Gastroesophageal sphincter (tissue), 4 donors: ENCODE results near the gene EGFLAM. TPM values are rescaled to one million over a fixed set of nuclear protein-coding genes. Genes with fewer than 3 reads are reported as not detected.

Experiments
- ATAC-seq: fragments of 150-250 bp; one replicate; pipeline ENCODE4 v1.9.1; 2016; ENCODE audit warnings: mild to moderate bottlenecking, moderate library complexity
- H3K27ac ChIP-seq, 4 donors: fragments of 200-600 bp; sonication (generic) in 3 of 4; 1 replicate in 3 of 4; 2 replicates in 1 of 4; pipeline ENCODE4 v1.5.1; 2016 to 2019
- H3K27me3 ChIP-seq: fragments of 200-600 bp; sonication (generic); one replicate; pipeline ENCODE4 v1.5.1; 2019
- H3K36me3 ChIP-seq, 2 donors: fragments of 200-600 bp; sonication (generic); one replicate each; pipeline ENCODE4 v1.5.1; 2019; ENCODE audit warnings: control low read depth in 1 of 2
- H3K4me1 ChIP-seq, 3 donors: fragments of 200-600 bp; sonication (generic); 1 replicate in 2 of 3; 2 replicates in 1 of 3; pipeline ENCODE4 v1.5.1; 2016 to 2019; ENCODE audit warnings: control low read depth in 2 of 3
- H3K4me3 ChIP-seq, 2 donors: fragments of 200-600 bp; sonication (generic); one replicate each; pipeline ENCODE4 v1.5.1; 2019; ENCODE audit warnings: mild to moderate bottlenecking in 1 of 2, moderate library complexity in 1 of 2
- H3K9me3 ChIP-seq, 3 donors: fragments of 200-600 bp; sonication (generic); one replicate each; pipeline ENCODE4 v1.5.1; 2017 to 2019; ENCODE audit warnings: control low read depth in 2 of 3
- EP300 ChIP-seq: sonication (generic); formaldehyde crosslinking; IDR thresholded peaks from one replicate; pipeline ENCODE4 v1.6.1; 2017; ENCODE audit warnings: antibody characterized with exemption, mild to moderate bottlenecking
- POLR2A ChIP-seq, 2 donors: fragments of 450-650 bp; IDR thresholded peaks; one replicate each; pipeline ENCODE4 v1.6.1; 2017; ENCODE audit warnings: antibody characterized with exemption in 2 of 2, mild to moderate bottlenecking in 2 of 2, moderate library complexity in 1 of 2
- POLR2AphosphoS5 ChIP-seq: sonication (generic); formaldehyde crosslinking; IDR thresholded peaks from one replicate; pipeline ENCODE4 v1.6.1; 2017; ENCODE audit warnings: antibody characterized with exemption
- WGBS, 2 donors: methylation state at CpG; one replicate each; pipeline ENCODE4 v1.1.5; 2018; ENCODE audit warnings: low coverage in 1 of 2; 5-methylcytosine and 5-hydroxymethylcytosine counted together
- total RNA-seq, 4 donors: library from RNA; depleted of rRNA; stranded (reverse); fragments of >200 nt; gene quantifications; one replicate each; pipeline ENCODE4 v1.1.0, GENCODE V29; 2016
- TF ChIP-seq, protein P1 (sequence below), 4 experiments: fragments of 200-600 bp in 2 of 4; fragments of 450-650 bp in 2 of 4; sonication (generic) in 1 of 4; IDR thresholded peaks; one replicate each; pipeline ENCODE4 v1.5.1; 2017 to 2019; ENCODE audit warnings: antibody characterized with exemption in 4 of 4, mild to moderate bottlenecking in 2 of 4, moderate library complexity in 2 of 4

Gene EGFLAM
- 1 to 10 TPM; 4.8 to 8.3 (median 7.7) TPM for total RNA-seq

DNA sequence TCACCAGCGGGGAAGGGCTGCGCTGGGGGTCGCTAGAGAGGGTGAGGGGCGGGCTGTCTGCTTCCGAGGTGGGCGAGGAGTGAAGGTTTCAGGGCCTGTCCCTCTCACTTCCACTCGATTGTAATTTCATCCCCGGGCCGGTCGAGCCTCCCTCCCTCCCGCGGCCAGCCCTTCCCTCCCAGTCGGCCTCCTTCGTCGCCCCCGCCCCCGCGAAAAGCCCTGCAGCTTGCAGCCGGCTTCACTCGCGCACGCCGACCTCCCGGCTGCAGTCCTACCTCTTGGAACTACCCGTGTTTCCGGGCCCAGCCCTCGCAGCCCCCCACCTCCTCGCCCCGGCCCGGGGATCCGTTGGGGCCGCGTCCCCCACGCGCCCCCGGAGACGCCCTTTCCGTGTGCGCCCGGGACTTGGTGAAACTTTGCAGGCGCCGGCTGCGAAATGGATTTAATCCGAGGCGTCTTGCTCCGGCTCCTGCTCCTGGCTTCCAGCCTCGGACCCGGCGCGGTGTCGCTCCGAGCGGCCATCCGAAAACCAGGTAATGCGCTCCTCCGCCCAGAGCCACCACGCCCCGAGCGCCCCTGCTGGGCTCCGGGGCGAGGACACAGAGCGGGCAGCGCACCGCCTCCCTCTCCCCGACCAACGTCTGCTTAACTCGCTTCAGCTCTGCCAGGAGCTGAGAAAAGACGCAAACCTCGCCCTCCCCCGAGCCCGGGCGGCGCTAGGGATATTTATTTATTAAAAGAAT lies at the start of gene EGFLAM:
TSS of gene EGFLAM (plus strand) at position 241 of the 743 bp plus-strand sequence. CDS start at position 437, 196 bp downstream.
- ATAC-seq = no peak
- WGBS, 2 donors = 0% methylated on average over 5 of the region's 73 CpGs; no CpG with 5 or more reads in 1 of the 2 donors
- TF ChIP-seq, protein P1, sequence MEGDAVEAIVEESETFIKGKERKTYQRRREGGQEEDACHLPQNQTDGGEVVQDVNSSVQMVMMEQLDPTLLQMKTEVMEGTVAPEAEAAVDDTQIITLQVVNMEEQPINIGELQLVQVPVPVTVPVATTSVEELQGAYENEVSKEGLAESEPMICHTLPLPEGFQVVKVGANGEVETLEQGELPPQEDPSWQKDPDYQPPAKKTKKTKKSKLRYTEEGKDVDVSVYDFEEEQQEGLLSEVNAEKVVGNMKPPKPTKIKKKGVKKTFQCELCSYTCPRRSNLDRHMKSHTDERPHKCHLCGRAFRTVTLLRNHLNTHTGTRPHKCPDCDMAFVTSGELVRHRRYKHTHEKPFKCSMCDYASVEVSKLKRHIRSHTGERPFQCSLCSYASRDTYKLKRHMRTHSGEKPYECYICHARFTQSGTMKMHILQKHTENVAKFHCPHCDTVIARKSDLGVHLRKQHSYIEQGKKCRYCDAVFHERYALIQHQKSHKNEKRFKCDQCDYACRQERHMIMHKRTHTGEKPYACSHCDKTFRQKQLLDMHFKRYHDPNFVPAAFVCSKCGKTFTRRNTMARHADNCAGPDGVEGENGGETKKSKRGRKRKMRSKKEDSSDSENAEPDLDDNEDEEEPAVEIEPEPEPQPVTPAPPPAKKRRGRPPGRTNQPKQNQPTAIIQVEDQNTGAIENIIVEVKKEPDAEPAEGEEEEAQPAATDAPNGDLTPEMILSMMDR (IDR thresholded peaks at IDR 0.05) = peak in 1 of 4 experiments; percentile 40
- no peak for TF ChIP-seq POLR2A (IDR thresholded peaks at IDR 0.05)
- Histone ChIP-seq H3K9me3 (no peaks in the 10 kb centered on the region), H3K27ac (peak within 1 kb of the TSS in 3 of 4 donors; percentile 9 to 65 (median 16)), H3K4me3 (peak within 1 kb of the TSS; percentile 32 to 61), H3K27me3 (peaks cover 64% of the 10 kb centered on the region), H3K4me1 (peaks cover 0 to 24% (median 13%) of the 10 kb centered on the region in 3 donors), H3K36me3 (no peaks in the 10 kb centered on the region)

DNA sequence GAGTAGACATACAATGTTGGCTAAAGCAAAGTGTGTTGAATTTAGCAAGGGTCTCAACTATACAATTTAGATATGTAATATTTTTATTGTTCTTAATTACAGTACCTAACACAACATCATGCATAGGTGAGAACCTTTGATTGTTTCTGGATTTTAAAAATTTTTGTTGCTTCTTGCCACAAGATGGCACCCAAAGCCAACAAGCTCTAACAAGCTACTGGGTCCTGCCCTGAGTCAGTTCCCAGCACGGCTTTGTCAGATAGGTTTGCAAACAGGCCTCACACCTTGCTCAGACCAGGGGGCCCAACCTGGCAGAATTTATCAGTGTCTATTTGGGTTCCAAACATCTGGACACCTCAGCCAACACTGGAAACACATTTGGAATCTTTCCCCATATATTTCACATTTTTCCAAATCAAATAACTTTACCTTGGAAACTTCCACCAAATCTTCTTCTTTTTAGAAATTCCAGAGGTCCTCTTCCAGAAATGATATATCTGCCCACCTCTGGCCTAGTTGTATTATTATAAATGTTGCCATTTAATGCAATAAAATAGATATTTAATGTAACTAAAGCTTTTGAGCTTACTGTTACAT lies 49.5 kb upstream of the EGFLAM start:
- Histone ChIP-seq H3K9me3 (no peaks in the 10 kb centered on the region), H3K4me3 (no peak overlapping the region), H3K27me3 (peaks cover 9% of the 10 kb centered on the region), H3K4me1 (no peaks in the 10 kb centered on the region), H3K36me3 (no peaks in the 10 kb centered on the region), H3K27ac (no peak overlapping the region)
- TF ChIP-seq, protein P1 (IDR thresholded peaks at IDR 0.05) = peak in 2 of 4 experiments; percentile 13 to 46
- no peak for TF ChIP-seq POLR2A (IDR thresholded peaks at IDR 0.05)
- WGBS, 2 donors = 14 to 17% methylated on average over 1 of the region's 1 CpG
- no peak for ATAC-seq

DNA sequence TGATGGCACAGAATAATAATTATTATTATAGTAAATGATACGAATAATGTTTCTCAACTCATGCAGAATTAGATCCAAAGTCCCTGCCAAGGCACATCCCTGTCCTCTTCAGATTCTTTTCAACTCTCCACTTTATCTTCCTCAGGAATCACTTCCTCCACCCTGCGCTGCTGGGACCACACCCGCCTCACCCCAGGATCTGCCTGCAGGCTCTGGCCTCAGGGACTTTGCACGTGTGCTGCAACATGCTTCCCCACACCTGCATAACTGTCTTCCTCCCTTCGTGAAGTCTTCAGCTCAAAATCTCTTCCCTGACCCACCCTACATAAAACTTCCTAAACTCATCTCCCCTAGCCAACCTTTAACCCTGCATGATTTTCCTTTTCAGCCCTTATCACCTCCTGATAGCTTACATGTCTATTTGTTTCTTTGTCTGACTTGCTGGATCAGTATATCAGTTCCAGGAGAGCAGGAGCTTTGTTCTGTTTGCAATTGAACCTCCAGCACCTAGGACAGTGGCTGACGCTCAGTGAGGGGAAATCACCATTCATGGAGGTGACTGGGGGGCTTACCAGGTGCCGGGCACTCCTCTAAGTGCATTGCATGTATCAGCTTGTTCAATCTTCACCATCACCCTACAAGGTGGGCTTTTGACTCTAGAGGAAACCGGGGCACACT lies 47.5 kb upstream of the EGFLAM start:
- no peaks in the 10 kb centered on the region for H3K4me1 ChIP-seq
- TF ChIP-seq EP300 (no peak), POLR2AphosphoS5 (no peak), POLR2A (IDR thresholded peaks at IDR 0.05) (no peak)
- TF ChIP-seq, protein P1 (IDR thresholded peaks at IDR 0.05) = no peak
- 70 to 82% methylated on average over 5 to 7 of the region's 8 CpGs for WGBS, 2 donors

DNA sequence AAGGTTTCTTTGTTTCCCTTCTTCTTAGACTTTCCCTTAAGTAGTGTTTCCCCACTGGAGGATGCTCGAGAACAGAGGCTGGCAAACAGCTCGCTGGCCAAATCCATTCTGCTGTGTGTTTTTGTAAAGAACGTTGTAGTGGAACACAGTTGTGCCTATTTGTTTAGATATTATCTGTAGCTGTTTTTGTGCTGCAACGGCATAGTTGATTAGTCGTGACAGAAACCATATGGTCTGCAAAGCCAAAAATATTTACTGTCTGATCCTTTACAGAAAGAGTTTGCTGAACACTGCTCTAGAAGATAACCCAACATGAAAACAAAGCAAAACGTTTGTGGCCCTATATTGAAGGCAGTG lies 47.0 kb upstream of the EGFLAM start:
- Histone ChIP-seq H3K4me3 (no peak overlapping the region), H3K9me3 (no peaks in the 10 kb centered on the region), H3K27ac (no peak overlapping the region), H3K36me3 (no peaks in the 10 kb centered on the region), H3K27me3 (peaks cover 6% of the 10 kb centered on the region), H3K4me1 (no peaks in the 10 kb centered on the region)
- WGBS, 2 donors = 33 to 60% methylated on average over 6 of the region's 6 CpGs
- no peak for ATAC-seq
- no peak for TF ChIP-seq POLR2AphosphoS5
- TF ChIP-seq POLR2A (IDR thresholded peaks at IDR 0.05) = no peak
- TF ChIP-seq, protein P1 (IDR thresholded peaks at IDR 0.05) = no peak
- TF ChIP-seq EP300 = no peak

More for the DNA sequence above, 47.5 kb upstream of the EGFLAM start:
- Histone ChIP-seq H3K27ac (no peak overlapping the region), H3K9me3 (no peaks in the 10 kb centered on the region), H3K4me3 (no peak overlapping the region), H3K36me3 (no peaks in the 10 kb centered on the region), H3K27me3 (peaks cover 6% of the 10 kb centered on the region)
- ATAC-seq = no peak
